Measurements from ENCODE around the gene ERVFRD-1.

ERVFRD-1 gene

DNA sequence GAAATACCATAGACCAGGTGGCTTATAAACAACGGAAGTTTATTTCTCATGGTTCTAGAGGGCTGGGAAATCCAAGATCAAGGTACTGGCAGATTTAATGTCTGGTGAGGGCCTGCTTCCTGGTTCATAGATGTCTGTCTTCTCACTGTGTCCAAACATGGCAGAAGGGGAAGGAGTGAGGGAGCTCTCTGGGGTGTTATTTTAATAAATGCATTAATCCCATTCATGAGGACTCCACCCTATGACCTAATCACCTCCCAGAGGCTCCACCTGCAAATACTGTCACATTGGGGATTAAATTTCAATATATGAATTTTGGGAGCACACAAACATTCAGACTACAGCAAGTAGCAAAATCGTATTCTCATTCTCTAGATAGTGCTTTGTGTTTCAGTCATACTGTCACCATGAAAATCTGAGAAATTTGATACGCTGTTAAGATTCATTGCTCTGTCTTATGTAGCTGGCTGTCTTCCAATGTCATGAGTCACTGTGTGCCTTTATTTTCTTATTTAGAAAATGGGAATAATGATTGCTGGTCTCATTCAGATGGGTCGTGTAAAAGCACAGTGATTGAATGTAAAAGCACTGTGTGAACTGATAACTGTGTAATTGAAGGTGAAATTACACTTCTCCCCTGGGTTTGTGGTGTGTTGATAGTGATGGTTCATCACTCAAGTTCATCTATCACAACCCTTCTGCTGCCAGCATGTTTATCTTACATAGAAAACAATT lies 8.9 kb upstream of the ERVFRD-1 start (continued):
- TF ChIP-seq, protein P1, sequence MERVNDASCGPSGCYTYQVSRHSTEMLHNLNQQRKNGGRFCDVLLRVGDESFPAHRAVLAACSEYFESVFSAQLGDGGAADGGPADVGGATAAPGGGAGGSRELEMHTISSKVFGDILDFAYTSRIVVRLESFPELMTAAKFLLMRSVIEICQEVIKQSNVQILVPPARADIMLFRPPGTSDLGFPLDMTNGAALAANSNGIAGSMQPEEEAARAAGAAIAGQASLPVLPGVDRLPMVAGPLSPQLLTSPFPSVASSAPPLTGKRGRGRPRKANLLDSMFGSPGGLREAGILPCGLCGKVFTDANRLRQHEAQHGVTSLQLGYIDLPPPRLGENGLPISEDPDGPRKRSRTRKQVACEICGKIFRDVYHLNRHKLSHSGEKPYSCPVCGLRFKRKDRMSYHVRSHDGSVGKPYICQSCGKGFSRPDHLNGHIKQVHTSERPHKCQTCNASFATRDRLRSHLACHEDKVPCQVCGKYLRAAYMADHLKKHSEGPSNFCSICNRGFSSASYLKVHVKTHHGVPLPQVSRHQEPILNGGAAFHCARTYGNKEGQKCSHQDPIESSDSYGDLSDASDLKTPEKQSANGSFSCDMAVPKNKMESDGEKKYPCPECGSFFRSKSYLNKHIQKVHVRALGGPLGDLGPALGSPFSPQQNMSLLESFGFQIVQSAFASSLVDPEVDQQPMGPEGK (tag by site-specific recombination; IDR thresholded peaks at IDR 0.05), result no peak
- TF ChIP-seq, protein P2, sequence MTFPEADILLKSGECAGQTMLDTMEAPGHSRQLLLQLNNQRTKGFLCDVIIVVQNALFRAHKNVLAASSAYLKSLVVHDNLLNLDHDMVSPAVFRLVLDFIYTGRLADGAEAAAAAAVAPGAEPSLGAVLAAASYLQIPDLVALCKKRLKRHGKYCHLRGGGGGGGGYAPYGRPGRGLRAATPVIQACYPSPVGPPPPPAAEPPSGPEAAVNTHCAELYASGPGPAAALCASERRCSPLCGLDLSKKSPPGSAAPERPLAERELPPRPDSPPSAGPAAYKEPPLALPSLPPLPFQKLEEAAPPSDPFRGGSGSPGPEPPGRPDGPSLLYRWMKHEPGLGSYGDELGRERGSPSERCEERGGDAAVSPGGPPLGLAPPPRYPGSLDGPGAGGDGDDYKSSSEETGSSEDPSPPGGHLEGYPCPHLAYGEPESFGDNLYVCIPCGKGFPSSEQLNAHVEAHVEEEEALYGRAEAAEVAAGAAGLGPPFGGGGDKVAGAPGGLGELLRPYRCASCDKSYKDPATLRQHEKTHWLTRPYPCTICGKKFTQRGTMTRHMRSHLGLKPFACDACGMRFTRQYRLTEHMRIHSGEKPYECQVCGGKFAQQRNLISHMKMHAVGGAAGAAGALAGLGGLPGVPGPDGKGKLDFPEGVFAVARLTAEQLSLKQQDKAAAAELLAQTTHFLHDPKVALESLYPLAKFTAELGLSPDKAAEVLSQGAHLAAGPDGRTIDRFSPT (tag by site-specific recombination; IDR thresholded peaks at IDR 0.05), result peak; percentile 26; the same call in 1 of the 2 replicates
- TF ChIP-seq ZNF473 (tag by site-specific recombination; IDR thresholded peaks at IDR 0.05), result no peak
- TF ChIP-seq, protein P3, sequence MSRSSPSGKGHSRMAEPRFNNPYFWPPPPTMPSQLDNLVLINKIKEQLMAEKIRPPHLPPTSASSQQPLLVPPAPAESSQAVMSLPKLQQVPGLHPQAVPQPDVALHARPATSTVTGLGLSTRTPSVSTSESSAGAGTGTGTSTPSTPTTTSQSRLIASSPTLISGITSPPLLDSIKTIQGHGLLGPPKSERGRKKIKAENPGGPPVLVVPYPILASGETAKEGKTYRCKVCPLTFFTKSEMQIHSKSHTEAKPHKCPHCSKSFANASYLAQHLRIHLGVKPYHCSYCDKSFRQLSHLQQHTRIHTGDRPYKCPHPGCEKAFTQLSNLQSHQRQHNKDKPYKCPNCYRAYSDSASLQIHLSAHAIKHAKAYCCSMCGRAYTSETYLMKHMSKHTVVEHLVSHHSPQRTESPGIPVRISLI (tag by site-specific recombination; IDR thresholded peaks at IDR 0.05), result no peak
- peak; percentile 77 for TF ChIP-seq FEZF1 (tag by site-specific recombination; IDR thresholded peaks at IDR 0.05)
- no peak for TF ChIP-seq ZNF571 (tag by site-specific recombination; IDR thresholded peaks at IDR 0.05)
- 0 out of 2 replicates have a peak, but pooled peaks have one; percentile 12 for TF ChIP-seq KLF9 (tag by site-specific recombination; IDR thresholded peaks at IDR 0.05; ENCODE audit: low read depth)
- TF ChIP-seq, protein P4, sequence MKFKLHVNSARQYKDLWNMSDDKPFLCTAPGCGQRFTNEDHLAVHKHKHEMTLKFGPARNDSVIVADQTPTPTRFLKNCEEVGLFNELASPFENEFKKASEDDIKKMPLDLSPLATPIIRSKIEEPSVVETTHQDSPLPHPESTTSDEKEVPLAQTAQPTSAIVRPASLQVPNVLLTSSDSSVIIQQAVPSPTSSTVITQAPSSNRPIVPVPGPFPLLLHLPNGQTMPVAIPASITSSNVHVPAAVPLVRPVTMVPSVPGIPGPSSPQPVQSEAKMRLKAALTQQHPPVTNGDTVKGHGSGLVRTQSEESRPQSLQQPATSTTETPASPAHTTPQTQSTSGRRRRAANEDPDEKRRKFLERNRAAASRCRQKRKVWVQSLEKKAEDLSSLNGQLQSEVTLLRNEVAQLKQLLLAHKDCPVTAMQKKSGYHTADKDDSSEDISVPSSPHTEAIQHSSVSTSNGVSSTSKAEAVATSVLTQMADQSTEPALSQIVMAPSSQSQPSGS (tag by site-specific recombination; IDR thresholded peaks at IDR 0.05; ENCODE audit: low read depth), result no peak
- TF ChIP-seq ZNF112 (tag by site-specific recombination; IDR thresholded peaks at IDR 0.05), result no peak
- peak; percentile 95 for TF ChIP-seq ZNF660 (tag by site-specific recombination; IDR thresholded peaks at IDR 0.05)
- TF ChIP-seq, protein P5, sequence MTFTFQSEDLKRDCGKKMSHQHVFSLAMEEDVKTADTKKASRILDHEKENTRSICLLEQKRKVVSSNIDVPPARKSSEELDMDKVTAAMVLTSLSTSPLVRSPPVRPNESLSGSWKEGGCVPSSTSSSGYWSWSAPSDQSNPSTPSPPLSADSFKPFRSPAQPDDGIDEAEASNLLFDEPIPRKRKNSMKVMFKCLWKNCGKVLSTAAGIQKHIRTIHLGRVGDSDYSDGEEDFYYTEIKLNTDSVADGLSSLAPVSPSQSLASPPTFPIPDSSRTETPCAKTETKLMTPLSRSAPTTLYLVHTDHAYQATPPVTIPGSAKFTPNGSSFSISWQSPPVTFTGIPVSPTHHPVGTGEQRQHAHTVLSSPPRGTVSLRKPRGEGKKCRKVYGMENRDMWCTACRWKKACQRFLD (tag by site-specific recombination; IDR thresholded peaks at IDR 0.05), result no peak
- no peak for TF ChIP-seq ZNF830 (tag by site-specific recombination; IDR thresholded peaks at IDR 0.05; ENCODE audit: low read depth)
- no peak for TF ChIP-seq ZNF404 (tag by site-specific recombination; IDR thresholded peaks at IDR 0.05)
- no peak for TF ChIP-seq HOXA7 (CRISPR knock-in tag; IDR thresholded peaks at IDR 0.05; ENCODE audit: borderline replicate concordance)
- TF ChIP-seq, protein P6, sequence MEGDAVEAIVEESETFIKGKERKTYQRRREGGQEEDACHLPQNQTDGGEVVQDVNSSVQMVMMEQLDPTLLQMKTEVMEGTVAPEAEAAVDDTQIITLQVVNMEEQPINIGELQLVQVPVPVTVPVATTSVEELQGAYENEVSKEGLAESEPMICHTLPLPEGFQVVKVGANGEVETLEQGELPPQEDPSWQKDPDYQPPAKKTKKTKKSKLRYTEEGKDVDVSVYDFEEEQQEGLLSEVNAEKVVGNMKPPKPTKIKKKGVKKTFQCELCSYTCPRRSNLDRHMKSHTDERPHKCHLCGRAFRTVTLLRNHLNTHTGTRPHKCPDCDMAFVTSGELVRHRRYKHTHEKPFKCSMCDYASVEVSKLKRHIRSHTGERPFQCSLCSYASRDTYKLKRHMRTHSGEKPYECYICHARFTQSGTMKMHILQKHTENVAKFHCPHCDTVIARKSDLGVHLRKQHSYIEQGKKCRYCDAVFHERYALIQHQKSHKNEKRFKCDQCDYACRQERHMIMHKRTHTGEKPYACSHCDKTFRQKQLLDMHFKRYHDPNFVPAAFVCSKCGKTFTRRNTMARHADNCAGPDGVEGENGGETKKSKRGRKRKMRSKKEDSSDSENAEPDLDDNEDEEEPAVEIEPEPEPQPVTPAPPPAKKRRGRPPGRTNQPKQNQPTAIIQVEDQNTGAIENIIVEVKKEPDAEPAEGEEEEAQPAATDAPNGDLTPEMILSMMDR (tag by site-specific recombination; IDR thresholded peaks at IDR 0.05), result no peak
- no peak for TF ChIP-seq TCF7L2 (IDR thresholded peaks at IDR 0.05; ENCODE audit: borderline replicate concordance, low read depth, low read length)
- no peak for TF ChIP-seq OVOL3 (tag by site-specific recombination; IDR thresholded peaks at IDR 0.05)
- TF ChIP-seq ZNF174 (tag by site-specific recombination; IDR thresholded peaks at IDR 0.05), result no peak
- no peak for TF ChIP-seq ZNF391 (tag by site-specific recombination; IDR thresholded peaks at IDR 0.05; ENCODE audit: borderline replicate concordance, low read depth)
- TF ChIP-seq KLF7 (tag by site-specific recombination; IDR thresholded peaks at IDR 0.05; ENCODE audit: borderline replicate concordance), result no peak
- no peak for TF ChIP-seq ZNF302 (tag by site-specific recombination; IDR thresholded peaks at IDR 0.05; ENCODE audit: low read depth)
- TF ChIP-seq, protein P7, sequence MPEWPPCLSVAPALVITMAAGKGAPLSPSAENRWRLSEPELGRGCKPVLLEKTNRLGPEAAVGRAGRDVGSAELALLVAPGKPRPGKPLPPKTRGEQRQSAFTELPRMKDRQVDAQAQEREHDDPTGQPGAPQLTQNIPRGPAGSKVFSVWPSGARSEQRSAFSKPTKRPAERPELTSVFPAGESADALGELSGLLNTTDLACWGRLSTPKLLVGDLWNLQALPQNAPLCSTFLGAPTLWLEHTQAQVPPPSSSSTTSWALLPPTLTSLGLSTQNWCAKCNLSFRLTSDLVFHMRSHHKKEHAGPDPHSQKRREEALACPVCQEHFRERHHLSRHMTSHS (tag by site-specific recombination; IDR thresholded peaks at IDR 0.05), result no peak
- TF ChIP-seq SP2 (tag by site-specific recombination; IDR thresholded peaks at IDR 0.05), result no peak
- TF ChIP-seq SP7 (tag by site-specific recombination; IDR thresholded peaks at IDR 0.05), result peak; percentile 86
- no peak for TF ChIP-seq ZBTB8A (tag by site-specific recombination; IDR thresholded peaks at IDR 0.05)
- TF ChIP-seq ZNF677 (tag by site-specific recombination; IDR thresholded peaks at IDR 0.05), result no peak
- TF ChIP-seq ZNF48 (tag by site-specific recombination; IDR thresholded peaks at IDR 0.05), result no peak
- TF ChIP-seq ZNF138 (tag by site-specific recombination; IDR thresholded peaks at IDR 0.05; ENCODE audit: borderline replicate concordance), result no peak
- no peak for TF ChIP-seq ZNF350 (tag by site-specific recombination; IDR thresholded peaks at IDR 0.05)
- no peak; the same call in 1 of the 2 replicates for TF ChIP-seq ZNF133 (tag by site-specific recombination; IDR thresholded peaks at IDR 0.05)
